ENCODE data around the gene WRAP73.

GRCh38 chr1:3669971-3670431 lies 20.1 kb upstream of the WRAP73 start:
- TF ChIP-seq POLR2AphosphoS5 (IDR thresholded peaks at IDR 0.05; ENCODE audit: low read depth, low read length) (no peak), POLR2A (IDR thresholded peaks at IDR 0.05; ENCODE audit: low read depth, low read length) (no peak), TAF1 (IDR thresholded peaks at IDR 0.05; ENCODE audit: borderline replicate concordance, low read depth, low read length) (no peak)
